GM12873 (cell line): Measurements from ENCODE around the gene EXOG.

Experiments used
- TF ChIP-seq, protein P1 (sequence below): IDR thresholded peaks from 2 replicates; pipeline ENCODE4 v1.5.1; 2012; ENCODE audit warnings: low read depth, mild to moderate bottlenecking, moderate library complexity, low read length, control low read depth; ENCODE audit not compliant: insufficient read depth; ENCODE audit errors: missing control alignments

Gene EXOG

DNA sequence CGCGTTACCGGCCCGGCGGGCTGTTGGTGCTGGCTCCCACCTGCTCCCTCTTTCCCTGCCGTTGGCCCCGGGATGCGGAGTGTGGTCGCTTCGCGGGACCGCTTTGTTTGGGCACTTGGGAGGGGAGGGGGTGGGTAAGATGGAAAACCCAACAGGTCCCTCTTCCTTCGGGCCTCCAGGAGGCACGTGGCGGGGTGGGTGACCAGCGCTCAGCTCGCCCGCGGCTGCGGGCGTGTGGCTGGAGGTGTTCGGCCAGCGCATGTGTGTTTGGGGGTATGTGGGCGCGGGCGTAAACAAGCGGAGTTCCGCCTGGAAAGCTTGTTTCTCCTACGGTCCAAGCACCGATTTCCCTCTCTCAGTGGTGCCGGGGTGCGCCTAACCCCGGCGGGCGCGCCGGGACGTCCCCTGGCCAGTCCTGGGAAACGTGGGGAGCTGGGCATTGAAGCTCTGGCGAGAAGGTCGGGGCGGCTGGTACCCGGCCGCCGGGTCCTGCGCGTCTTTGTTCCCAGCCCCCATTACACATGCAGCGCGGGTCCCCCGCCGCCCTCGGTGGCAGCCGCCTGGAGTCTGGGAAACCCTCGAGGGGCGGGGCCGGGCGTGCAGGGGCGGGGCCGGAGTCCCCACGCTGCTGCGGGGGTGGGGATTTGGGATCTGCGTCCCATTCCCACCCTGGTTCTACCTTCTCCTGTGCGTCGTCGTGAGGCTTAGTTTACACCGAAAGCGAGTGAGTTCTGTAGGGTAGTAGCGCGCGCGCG lies 41.1 kb upstream of the EXOG start:
- TF ChIP-seq, protein P1, sequence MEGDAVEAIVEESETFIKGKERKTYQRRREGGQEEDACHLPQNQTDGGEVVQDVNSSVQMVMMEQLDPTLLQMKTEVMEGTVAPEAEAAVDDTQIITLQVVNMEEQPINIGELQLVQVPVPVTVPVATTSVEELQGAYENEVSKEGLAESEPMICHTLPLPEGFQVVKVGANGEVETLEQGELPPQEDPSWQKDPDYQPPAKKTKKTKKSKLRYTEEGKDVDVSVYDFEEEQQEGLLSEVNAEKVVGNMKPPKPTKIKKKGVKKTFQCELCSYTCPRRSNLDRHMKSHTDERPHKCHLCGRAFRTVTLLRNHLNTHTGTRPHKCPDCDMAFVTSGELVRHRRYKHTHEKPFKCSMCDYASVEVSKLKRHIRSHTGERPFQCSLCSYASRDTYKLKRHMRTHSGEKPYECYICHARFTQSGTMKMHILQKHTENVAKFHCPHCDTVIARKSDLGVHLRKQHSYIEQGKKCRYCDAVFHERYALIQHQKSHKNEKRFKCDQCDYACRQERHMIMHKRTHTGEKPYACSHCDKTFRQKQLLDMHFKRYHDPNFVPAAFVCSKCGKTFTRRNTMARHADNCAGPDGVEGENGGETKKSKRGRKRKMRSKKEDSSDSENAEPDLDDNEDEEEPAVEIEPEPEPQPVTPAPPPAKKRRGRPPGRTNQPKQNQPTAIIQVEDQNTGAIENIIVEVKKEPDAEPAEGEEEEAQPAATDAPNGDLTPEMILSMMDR = no peak

DNA sequence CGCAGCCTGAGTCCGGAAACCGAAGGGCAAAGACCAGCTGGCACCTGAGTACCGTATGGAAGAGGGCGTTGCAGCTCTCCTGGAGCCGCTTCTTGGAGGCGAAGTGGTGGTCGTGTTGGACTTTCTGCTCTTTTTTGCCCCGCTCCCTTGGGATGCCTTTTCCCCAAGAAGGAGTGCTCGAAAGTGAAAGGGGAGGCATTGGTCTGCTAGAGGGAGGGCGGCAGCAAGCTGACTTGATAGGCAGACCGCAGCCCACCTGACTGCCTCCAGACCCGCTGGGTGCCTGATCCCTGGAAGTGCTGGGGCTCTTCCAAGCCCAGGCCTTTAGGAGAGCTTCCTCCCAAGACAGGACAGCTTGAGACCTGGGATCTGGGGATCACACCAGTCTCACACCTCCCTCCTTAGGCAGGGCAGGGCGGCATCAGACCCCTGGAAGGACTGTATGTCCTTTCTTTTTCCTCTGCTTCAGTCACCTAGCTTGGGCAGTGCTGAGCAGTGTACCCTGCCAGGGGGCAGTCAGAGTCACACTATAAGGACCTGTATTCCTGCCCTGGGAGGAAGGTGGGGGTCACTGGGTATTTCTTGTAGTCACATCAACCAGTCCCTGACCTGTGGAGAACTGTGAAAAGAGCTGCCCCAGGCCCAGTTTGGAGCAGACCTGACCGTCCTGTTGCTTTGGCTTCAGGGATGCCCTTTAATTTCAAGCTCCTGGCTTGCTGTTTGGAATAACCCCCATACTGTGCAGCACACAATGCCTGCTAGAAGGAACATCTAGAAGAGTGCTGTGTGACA lies 40.3 kb upstream of the EXOG start:
- TF ChIP-seq, protein P1 = no peak

DNA sequence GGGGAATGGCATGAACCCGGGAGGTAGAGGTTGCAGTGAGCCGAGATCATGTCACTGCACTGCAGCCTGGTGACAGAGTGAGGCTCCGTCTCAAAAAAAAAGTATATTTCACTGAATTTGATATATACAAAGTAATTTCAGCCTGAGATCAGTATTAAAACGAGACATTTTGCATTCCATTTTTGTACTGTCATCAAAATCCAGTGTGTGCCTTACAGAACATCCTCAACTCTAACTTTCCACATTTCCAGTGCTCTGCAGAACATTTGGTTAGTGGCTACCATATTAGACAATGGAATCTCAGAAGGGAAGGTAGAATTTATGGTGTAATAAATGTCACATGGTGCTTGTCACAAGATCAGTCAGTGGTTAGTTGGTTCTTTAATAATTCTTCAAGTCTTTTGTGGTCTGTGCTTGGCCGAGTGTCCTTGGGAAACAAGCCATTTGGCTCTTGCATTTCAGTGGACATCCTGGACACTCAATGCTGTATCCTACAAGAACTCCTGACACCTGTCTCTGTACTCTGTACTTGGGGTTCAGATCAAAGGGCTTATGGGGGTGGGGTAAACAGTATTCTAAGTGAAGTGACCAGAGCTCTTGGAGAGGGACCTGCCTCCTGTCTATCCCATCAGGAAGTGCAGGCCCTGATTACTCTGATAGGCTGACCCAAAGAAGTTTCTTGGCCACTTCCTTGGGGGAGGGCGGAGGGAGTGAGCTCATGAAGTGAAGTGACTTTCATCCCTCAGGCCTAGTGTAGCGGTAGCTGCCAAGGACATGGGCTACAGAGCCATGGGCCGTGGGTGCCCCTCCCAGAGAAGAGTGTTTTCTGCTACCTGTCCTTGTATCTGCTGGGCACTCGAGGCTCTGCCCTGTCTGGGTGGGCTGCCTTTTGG lies 38.8 kb upstream of the EXOG start:
- TF ChIP-seq, protein P1 = no peak

DNA sequence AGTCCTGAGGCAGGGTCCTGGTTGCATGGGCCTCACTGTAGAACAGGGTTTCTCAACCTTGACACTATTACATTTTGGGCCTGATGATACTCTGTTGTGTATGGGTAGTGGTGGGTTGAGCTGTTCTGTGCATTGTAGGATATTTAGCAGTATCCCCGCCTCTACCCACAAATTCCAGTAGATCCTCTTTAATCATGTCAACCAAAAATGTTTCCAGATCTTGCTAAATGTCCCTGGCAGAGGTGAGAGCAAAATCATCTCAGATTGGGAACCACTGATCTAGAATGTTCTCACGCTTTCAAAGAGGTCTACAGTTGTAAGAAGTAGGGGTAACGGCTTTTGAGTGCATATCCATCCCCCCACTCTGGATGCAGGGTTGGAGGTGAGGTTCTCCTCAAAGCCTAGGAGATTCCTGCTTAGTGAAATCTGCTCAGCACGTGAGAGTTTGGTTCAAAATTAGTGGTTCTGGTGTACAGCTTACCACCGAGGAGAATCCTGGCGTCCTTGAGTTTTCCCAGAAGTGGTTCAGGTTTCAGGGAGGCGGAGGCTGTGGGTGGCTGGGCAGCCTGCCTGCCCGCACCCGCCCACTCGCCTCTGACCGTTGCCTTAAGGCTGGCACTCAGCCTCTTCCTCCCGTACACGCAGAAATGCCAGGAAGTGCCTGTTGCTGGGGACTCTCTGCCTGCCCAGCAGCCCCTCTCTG lies 37.2 kb upstream of the EXOG start:
- TF ChIP-seq, protein P1 = no peak

DNA sequence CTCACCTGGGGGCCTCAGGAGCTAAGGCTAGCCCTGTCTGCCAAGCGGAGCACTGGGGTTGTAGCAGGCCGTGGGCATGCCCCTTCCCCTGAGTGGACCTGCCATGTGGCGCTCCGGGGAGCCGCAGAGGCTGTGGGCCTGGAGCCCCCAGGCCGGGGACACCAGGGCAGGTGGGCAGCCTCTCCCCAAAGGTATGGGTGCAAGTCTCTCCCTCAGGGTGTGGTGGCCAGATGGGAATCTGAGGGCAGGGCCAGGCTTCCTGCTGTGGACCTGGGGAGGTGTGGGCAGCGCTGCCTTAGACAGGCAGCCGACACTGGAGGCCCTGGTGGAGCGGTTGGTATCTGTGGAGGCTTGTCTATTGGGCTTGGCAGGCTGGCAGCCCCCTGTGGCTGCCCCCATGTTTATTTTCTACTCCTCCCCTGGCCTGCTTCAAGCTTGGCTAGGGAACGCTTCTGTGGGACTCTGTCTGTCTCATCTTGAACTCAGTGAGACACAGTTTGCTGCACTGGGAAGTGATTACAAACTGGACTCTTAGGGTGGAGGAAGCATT lies 36.6 kb upstream of the EXOG start:
- TF ChIP-seq, protein P1 = no peak

DNA sequence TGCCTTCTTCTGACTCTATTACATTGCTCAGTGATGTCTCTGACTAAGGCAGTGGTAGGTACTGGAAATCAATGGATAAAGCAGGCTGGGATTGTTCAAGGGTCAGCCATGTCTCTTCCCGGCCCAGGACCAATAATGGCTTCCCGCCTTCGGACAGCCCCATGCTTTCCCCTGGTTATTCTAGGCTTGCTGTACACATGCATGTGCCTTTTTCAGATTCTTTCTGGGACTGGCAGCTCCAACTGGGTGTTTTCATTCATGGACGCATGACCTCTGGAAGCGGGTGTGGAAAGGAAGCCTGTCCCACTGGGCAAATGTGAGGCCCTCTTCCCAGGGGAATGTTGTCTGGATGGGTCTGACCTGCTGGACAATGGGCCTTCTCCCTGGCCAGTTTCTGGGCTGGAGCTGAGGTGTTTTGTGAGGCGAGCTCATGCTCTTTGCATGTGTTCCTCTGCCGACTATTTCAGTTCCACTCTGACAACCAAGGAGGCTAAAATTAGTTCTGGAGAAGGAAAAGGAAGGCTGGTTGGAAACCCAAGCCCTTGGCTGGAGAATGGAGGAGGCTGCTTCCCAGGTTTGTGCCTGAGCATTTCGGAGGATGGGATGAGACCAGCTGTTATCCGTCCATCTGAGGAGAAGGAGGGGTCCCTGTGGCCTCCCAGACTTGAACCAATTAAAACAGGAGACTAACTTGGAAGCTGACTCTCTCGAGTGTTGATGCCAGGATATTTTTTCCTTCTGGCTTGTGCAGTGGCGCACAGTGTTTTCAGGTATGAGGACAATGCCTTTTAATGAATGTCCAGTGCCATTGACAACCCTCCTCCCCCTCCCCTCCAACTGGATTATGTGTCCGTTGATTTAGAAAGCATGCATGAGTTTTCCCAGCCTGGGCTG lies 35.5 kb upstream of the EXOG start:
- TF ChIP-seq, protein P1 = no peak
